Right hindlimb (tissue), 1 donor: Measurements from ENCODE around the gene RS1.

Experiments
- DNase-seq: peaks from one replicate; pipeline ENCODE4 v3.0.0-alpha.2; 2018

RS1 gene

DNA sequence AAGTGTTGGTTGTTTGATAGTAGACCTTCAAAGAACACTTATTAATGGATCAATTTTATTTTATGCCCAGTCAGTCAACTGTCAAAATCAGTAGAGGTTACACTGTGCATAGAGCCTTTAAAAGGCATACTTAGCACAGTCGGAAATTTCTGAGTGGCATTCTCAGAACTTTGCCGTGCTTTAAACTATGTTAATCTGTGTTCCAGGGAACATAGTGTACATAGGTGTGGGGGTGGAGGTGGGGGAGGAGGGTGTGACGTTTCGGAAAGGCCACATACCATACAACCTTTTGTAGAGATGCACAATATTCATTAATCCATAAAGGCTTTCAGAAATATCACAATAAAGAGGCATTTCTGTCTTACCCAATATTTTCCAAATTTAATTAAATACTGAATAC, 75.8 kb downstream of the RS1 start:
- no peak for DNase-seq

DNA sequence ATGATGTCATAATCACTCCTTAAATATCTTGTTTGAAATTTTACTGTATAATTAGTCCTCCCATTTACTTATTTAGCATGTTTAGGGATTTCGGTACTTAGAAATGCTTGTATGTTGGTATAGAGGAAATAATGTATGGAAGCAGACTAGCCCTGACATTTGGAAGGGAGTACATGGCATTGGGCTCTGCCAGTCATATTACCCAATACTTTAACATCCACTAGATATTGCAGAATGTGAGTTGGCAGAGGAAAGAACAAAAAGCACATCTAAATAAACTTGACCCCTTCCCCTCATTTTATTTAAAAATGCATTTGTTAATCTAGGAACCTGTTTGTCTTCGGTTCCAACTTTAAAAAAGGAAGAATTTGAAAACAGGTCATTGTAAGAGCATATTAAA, 77.8 kb downstream of the RS1 start:
- no peak for DNase-seq

DNA sequence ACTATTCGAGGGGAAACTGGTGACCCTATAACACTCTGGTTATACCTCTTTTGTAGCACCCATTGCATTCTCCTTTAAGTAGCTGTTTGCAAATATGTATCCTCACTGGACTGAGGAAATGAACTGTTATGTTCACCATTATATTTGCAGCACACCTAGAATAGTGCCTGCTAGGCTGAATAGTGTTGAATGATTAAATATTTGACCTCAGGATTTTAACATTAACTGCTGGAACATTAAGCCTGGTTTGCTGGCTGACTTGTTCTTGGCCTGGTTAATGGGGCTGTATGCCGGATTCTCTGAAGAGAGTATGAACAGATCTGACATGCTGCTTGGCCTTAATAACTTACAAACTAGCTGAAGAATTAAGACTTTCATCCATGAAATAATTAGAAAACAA, 80.1 kb downstream of the RS1 start:
- DNase-seq = no peak
